Endodermal cell (in vitro differentiated cells): ENCODE results near the gene WIPI1. TPM values are rescaled to one million over a fixed set of nuclear protein-coding genes. Genes with fewer than 3 reads are reported as not detected.
"Not testable (repeated sequence)": the region's sequence is repeated elsewhere in the genome, so short reads cannot be mapped to it uniquely, and the experiment has no call there.

Experiments
- DNase-seq: peaks from one replicate; pipeline ENCODE4 v3.0.0-alpha.2; 2017
- H3K27ac ChIP-seq: 2 replicates; pipeline ENCODE4 v1.5.1; 2013; ENCODE audit warnings: mild to moderate bottlenecking, low read depth, low read length, moderate library complexity
- H3K27me3 ChIP-seq: 2 replicates; pipeline ENCODE4 v1.6.1; 2013; ENCODE audit warnings: mild to moderate bottlenecking, low read length, moderate library complexity; ENCODE audit not compliant: insufficient read depth, control insufficient read depth, poor library complexity, severe bottlenecking
- H3K36me3 ChIP-seq: 2 replicates; pipeline ENCODE4 v1.7.0; 2013; ENCODE audit warnings: mild to moderate bottlenecking, low read length, moderate library complexity; ENCODE audit not compliant: control insufficient read depth, insufficient read depth
- H3K4me1 ChIP-seq: one replicate; pipeline ENCODE4 v1.7.0; 2013; ENCODE audit warnings: low read length; ENCODE audit not compliant: control insufficient read depth, insufficient read depth
- H3K4me3 ChIP-seq: 2 replicates; pipeline ENCODE4 v1.5.1; 2013; ENCODE audit warnings: mild to moderate bottlenecking, low read length, moderate library complexity
- H3K9ac ChIP-seq: 2 replicates; pipeline ENCODE4 v1.6.1; 2013; ENCODE audit warnings: mild to moderate bottlenecking, low read length, moderate library complexity; ENCODE audit not compliant: poor library complexity, severe bottlenecking; ENCODE audit errors: extremely low read depth
- H3K9me3 ChIP-seq: 2 replicates; pipeline ENCODE4 v1.6.1; 2013; ENCODE audit warnings: mild to moderate bottlenecking, low read length, moderate library complexity; ENCODE audit not compliant: control insufficient read depth
- H3K27ac Mint-ChIP-seq: 2 replicates; pipeline ENCODE4 v1.8.0; 2020; ENCODE audit warnings: mixed read lengths
- H3K27me3 Mint-ChIP-seq: 2 replicates; pipeline ENCODE4 v1.8.0; 2021; ENCODE audit warnings: mild to moderate bottlenecking, mixed read lengths; ENCODE audit not compliant: insufficient read depth
- H3K36me3 Mint-ChIP-seq: 2 replicates; pipeline ENCODE4 v1.8.0; 2020; ENCODE audit warnings: low read depth, mixed read lengths
- H3K4me1 Mint-ChIP-seq: 2 replicates; pipeline ENCODE4 v1.8.0; 2020; ENCODE audit warnings: mixed read lengths
- H3K4me3 Mint-ChIP-seq: 2 replicates; pipeline ENCODE4 v1.8.0; 2020; ENCODE audit warnings: mild to moderate bottlenecking, moderate library complexity, mixed read lengths
- H3K9me3 Mint-ChIP-seq: 2 replicates; pipeline ENCODE4 v1.8.0; 2020; ENCODE audit warnings: mild to moderate bottlenecking, mixed read lengths
- CTCF ChIP-seq: fragments of 200-600 bp; sonication (generic); conservative IDR thresholded peaks from 2 replicates; pipeline ENCODE4 v1.5.0; 2021; ENCODE audit warnings: antibody characterized with exemption, mild to moderate bottlenecking
- WGBS, 2 experiments: methylation state at CpG; one replicate each; pipeline versions ENCODE4 v1.1.5 to v1.1.7; 2013; ENCODE audit warnings: missing lambda C conversion rate in 2 of 2, mixed read lengths in 1 of 2; ENCODE audit not compliant: insufficient coverage in 1 of 2, insufficient read length in 1 of 2; 5-methylcytosine and 5-hydroxymethylcytosine counted together
- total RNA-seq, 2 donors: library from RNA; stranded (reverse); fragmentation: NEBNext Ultra II Directional in 1 of 2; extraction: Animal tissue kit (Norgen Biotek cat#: 25700) in 1 of 2; gene quantifications; 2 replicates in 1 of 2; 3 replicates in 1 of 2; pipeline ENCODE4 v1.2.1, GENCODE V29; 2021

Gene WIPI1
- total RNA-seq, 2 donors from 2014 or later = 32.0 to 39.5 TPM

GRCh38 chr17:68418876-68419275 lies 38.4 kb downstream of the WIPI1 start:
- no peaks in the 10 kb centered on the region for H3K27me3 ChIP-seq
- TF ChIP-seq CTCF = no peak
- Mint-ChIP-seq H3K27me3 (peaks cover 6% of the 10 kb centered on the region), H3K9me3 (peaks cover 46% of the 10 kb centered on the region), H3K4me1 (no peaks in the 10 kb centered on the region), H3K36me3 (peaks cover 25% of the 10 kb centered on the region), H3K4me3 (no peak overlapping the region), H3K27ac (no peak overlapping the region)
- no peak overlapping the region for H3K4me3 ChIP-seq
- WGBS, 2 experiments = 98% methylated on average over 4 of the region's 4 CpGs; no CpG with 5 or more reads in 1 of the 2 experiments
- H3K27ac ChIP-seq = no peak overlapping the region
- H3K36me3 ChIP-seq = peaks cover 10% of the 10 kb centered on the region
- peak; percentile 0 for DNase-seq
- no peak overlapping the region for H3K9ac ChIP-seq
- peaks cover 27% of the 10 kb centered on the region for H3K9me3 ChIP-seq
- H3K4me1 ChIP-seq = no peaks in the 10 kb centered on the region

GRCh38 chr17:68417317-68417716 lies 40.0 kb downstream of the WIPI1 start:
- H3K4me1 ChIP-seq = no peaks in the 10 kb centered on the region
- H3K27me3 ChIP-seq = no peaks in the 10 kb centered on the region
- Mint-ChIP-seq H3K36me3 (peaks cover 25% of the 10 kb centered on the region), H3K27me3 (peaks cover 7% of the 10 kb centered on the region), H3K9me3 (peaks cover 47% of the 10 kb centered on the region), H3K4me3 (no peak overlapping the region), H3K4me1 (no peaks in the 10 kb centered on the region), H3K27ac (no peak overlapping the region)
- no peak overlapping the region for H3K9ac ChIP-seq
- H3K36me3 ChIP-seq = peaks cover 3% of the 10 kb centered on the region
- peaks cover 27% of the 10 kb centered on the region for H3K9me3 ChIP-seq
- peak; percentile 10 for DNase-seq
- 95% methylated on average over 3 of the region's 3 CpGs; no CpG with 5 or more reads in 1 of the 2 experiments for WGBS, 2 experiments
- no peak overlapping the region for H3K27ac ChIP-seq
- no peak overlapping the region for H3K4me3 ChIP-seq
- TF ChIP-seq CTCF = no peak

- not testable (repeated sequence) for H3K27me3 Mint-ChIP-seq, DNase-seq, H3K9ac ChIP-seq, H3K4me1 ChIP-seq, H3K4me1 Mint-ChIP-seq, H3K36me3 ChIP-seq, H3K4me3 Mint-ChIP-seq, H3K27ac ChIP-seq, H3K27me3 ChIP-seq, H3K27ac Mint-ChIP-seq, H3K4me3 ChIP-seq
- H3K9me3 ChIP-seq = peaks cover 19% of the 10 kb centered on the region
- H3K36me3 Mint-ChIP-seq = peaks cover 13% of the 10 kb centered on the region
- peaks cover 46% of the 10 kb centered on the region for H3K9me3 Mint-ChIP-seq
Measured at GRCh38 chr17:68414901-68415300, 42.4 kb downstream of the WIPI1 start.

GRCh38 chr17:68413597-68414560 lies 43.4 kb downstream of the WIPI1 start:
- Histone ChIP-seq H3K4me3 (peak overlapping the region; percentile 71), H3K9ac (peak overlapping the region; percentile 15), H3K9me3 (peaks cover 19% of the 10 kb centered on the region)
- not testable (repeated sequence) for H3K27ac ChIP-seq, H3K36me3 Mint-ChIP-seq, H3K27me3 ChIP-seq, H3K27me3 Mint-ChIP-seq, H3K36me3 ChIP-seq, H3K4me1 Mint-ChIP-seq, H3K4me1 ChIP-seq
- Mint-ChIP-seq H3K27ac (peak overlapping the region; percentile 93), H3K9me3 (peaks cover 40% of the 10 kb centered on the region), H3K4me3 (peak overlapping the region; percentile 75)
- DNase-seq = peak; percentile 78
- 0 to 15% methylated on average over 1 to 26 of the region's 34 CpGs for WGBS, 2 experiments

- not testable (repeated sequence) for H3K4me1 ChIP-seq, H3K9ac ChIP-seq, H3K4me1 Mint-ChIP-seq, H3K4me3 Mint-ChIP-seq, H3K9me3 ChIP-seq, H3K36me3 ChIP-seq, H3K27ac Mint-ChIP-seq, H3K36me3 Mint-ChIP-seq, DNase-seq, H3K4me3 ChIP-seq, H3K27me3 Mint-ChIP-seq, H3K27ac ChIP-seq, H3K27me3 ChIP-seq
- H3K9me3 Mint-ChIP-seq = peaks cover 35% of the 10 kb centered on the region
- 95 to 100% methylated on average over 1 of the region's 1 CpG for WGBS, 2 experiments
Measured at GRCh38 chr17:68407656-68408055, 49.6 kb downstream of the WIPI1 start.
